Tibial nerve (tissue), 3 donors: ENCODE data around the gene MIOX.

Experiments used
- POLR2A ChIP-seq, 2 donors: fragments of 450-650 bp; IDR thresholded peaks; one replicate each; pipeline ENCODE4 v1.6.1; 2017; ENCODE audit warnings: antibody characterized with exemption in 2 of 2, mild to moderate bottlenecking in 2 of 2, moderate library complexity in 2 of 2
- TF ChIP-seq, protein P1 (sequence below), 5 experiments: fragments of 200-600 bp in 3 of 5; fragments of 450-650 bp in 2 of 5; sonication (generic) in 3 of 5; IDR thresholded peaks; one replicate each; pipeline ENCODE4 v1.5.1; 2016 to 2019; ENCODE audit warnings: antibody characterized with exemption in 5 of 5, mild to moderate bottlenecking in 3 of 5, moderate library complexity in 2 of 5

DNA sequence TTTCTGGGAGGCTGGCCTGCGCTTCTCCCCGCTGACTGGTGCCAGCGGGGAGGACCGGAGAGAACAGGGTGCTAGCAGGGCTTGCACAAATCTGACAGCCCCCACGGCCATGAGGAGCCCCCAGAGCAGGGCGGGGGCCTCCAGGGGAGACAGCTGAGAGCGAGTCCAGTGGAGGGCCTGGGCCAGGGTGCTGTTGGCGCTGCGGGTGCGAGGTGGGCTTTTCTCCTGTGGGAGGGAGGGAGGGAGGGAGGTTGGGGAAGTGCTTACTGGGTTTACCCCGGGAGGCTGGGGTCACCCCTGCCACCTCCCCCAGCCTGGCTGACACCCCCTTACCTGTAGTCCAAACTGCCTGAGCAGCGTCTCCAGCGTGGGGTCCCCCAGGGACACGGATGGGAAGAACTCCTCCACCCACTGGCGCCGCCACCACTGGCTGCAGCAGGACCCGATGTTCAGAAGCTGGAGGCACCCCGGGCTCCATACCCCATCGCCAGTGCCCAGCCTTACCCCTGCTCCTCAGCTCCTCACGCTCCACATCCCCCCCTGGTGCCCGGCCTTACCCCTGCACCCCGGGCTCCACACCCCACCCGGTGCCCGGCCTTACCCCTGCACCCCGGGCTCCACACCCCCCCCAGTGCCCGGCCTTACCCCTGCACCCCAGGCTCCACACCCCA is 17.0 kb downstream of the MIOX start:
- TF ChIP-seq, protein P1, sequence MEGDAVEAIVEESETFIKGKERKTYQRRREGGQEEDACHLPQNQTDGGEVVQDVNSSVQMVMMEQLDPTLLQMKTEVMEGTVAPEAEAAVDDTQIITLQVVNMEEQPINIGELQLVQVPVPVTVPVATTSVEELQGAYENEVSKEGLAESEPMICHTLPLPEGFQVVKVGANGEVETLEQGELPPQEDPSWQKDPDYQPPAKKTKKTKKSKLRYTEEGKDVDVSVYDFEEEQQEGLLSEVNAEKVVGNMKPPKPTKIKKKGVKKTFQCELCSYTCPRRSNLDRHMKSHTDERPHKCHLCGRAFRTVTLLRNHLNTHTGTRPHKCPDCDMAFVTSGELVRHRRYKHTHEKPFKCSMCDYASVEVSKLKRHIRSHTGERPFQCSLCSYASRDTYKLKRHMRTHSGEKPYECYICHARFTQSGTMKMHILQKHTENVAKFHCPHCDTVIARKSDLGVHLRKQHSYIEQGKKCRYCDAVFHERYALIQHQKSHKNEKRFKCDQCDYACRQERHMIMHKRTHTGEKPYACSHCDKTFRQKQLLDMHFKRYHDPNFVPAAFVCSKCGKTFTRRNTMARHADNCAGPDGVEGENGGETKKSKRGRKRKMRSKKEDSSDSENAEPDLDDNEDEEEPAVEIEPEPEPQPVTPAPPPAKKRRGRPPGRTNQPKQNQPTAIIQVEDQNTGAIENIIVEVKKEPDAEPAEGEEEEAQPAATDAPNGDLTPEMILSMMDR (IDR thresholded peaks at IDR 0.05): no peak
- TF ChIP-seq POLR2A (IDR thresholded peaks at IDR 0.05): no peak
